Breast epithelium (tissue), 3 donors: ENCODE results near the gene GCDH.
"Not testable (repeated sequence)": the region's sequence is repeated elsewhere in the genome, so short reads cannot be mapped to it uniquely, and the experiment has no call there.

Experiments
- POLR2A ChIP-seq: fragments of 450-650 bp; IDR thresholded peaks from one replicate; pipeline ENCODE4 v1.6.1; 2016; ENCODE audit warnings: antibody characterized with exemption, mild to moderate bottlenecking, moderate library complexity
- POLR2AphosphoS5 ChIP-seq, 3 donors: sonication (generic); formaldehyde crosslinking; IDR thresholded peaks; one replicate each; pipeline ENCODE4 v1.6.1; 2017; ENCODE audit warnings: antibody characterized with exemption in 3 of 3
- TF ChIP-seq, protein P1 (sequence below), 3 donors: fragments of 450-650 bp; IDR thresholded peaks; one replicate each; pipeline ENCODE4 v1.5.1; 2016 to 2017; ENCODE audit warnings: antibody characterized with exemption in 3 of 3, mild to moderate bottlenecking in 3 of 3, moderate library complexity in 3 of 3

DNA sequence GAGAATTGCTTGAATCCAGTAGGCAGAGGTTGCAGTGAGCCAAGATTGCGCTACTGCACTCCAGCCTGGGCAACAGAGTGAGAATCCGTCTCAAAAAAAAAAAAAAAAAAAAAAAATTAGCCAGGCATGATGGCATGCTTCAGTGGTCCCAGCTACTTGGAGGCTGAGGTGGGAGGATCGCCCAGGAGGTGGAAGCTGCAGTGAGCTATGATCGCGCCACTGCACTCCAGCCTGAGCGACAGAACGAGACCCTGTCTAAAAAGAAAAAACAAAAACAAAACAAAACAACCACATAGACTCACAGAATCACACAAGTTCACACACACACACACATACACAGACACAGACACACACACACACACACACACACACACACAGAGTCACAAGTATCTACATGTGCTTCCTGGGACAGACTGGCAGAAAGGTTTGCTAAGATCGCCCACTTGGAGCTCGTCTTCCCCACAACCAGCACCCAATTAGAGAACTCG, 617 bp upstream of the GCDH start:
- TF ChIP-seq, protein P1, sequence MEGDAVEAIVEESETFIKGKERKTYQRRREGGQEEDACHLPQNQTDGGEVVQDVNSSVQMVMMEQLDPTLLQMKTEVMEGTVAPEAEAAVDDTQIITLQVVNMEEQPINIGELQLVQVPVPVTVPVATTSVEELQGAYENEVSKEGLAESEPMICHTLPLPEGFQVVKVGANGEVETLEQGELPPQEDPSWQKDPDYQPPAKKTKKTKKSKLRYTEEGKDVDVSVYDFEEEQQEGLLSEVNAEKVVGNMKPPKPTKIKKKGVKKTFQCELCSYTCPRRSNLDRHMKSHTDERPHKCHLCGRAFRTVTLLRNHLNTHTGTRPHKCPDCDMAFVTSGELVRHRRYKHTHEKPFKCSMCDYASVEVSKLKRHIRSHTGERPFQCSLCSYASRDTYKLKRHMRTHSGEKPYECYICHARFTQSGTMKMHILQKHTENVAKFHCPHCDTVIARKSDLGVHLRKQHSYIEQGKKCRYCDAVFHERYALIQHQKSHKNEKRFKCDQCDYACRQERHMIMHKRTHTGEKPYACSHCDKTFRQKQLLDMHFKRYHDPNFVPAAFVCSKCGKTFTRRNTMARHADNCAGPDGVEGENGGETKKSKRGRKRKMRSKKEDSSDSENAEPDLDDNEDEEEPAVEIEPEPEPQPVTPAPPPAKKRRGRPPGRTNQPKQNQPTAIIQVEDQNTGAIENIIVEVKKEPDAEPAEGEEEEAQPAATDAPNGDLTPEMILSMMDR (IDR thresholded peaks at IDR 0.05) = not testable (repeated sequence)
- not testable (repeated sequence) for TF ChIP-seq POLR2A; POLR2AphosphoS5 (IDR thresholded peaks at IDR 0.05)
